ENCODE results near the gene CHRNG.
A peak's percentile ranks its signal among the peaks of the same experiment; 100 is the strongest.

The CHRNG gene

DNA sequence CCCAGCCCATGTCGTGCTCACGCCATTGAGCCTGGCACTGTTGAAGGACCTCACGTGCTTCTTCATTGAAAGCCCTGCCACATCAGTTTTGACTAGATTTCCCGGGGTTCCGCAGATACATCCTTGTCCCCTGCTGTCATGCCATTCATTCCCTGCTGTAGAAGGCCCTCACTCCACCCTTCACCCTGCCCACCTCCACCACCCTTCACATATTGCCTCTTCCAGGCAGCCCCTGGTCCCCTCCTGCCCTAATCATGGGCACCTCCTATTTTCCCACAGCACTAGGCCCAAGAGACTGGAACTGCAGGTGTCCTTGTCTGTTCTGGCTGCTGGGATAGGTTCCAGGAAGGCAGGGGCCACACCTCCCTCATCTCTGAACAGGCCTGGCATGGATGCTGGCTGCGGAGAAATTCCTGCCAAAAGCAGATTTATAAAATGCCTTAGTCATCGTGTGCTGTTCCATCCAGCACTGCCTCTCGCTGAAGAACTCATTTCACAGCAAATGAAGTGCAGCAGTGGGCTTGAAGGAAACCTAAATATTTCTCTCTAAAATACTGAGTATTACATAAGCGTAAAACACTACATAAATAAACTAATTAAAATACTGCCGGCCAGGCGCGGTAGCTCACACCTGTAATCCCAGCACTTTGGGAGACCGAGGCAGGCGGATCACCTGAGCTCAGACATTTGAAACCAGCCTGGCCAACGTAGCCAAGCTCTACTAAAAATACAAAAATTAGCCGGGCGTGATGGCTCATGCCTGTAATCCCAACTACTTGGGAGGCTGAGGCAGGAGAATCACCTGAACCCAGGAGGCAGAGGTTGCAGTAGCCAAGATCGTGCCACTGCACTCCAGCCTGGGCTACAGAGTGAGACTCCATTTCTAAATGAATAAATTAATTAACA lies 49.4 kb downstream of the CHRNG start:
- Histone ChIP-seq H3K4me2 (ENCODE audit: low read length, poor library complexity, severe bottlenecking) (no peak overlapping the region), H2BK5ac (ENCODE audit: low read depth, low read length, poor library complexity, severe bottlenecking) (no peak overlapping the region)

DNA sequence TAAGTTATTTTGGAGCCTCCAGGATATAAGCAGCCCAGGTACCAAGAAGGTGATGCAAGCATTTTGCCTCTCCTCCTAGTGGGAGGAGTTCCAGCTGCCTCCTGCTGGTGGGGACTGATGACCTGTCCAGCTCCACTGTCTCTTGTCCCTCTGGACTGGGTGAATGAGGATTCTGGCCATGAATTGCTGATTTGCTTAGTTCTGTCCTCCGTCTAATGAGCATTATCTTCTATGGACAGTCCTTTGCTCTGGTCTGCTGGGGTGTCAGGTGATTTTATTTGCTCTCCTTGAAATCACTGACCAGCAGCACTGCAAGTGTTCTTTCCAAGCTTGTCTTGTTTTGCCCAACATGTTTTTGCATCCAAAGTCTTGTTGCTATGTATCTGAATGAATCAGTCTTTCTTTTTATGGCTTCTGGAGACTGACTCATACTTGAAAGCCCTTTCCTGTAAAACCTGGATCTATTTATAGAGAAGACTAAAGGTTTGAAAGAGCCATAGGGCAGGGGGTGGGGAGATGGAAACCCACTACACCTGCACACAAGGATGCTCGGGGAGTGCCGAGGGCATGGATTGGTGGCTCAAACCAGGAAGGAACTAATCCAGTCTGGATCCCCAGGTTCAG lies 53.4 kb downstream of the CHRNG start:
- H2BK12ac ChIP-seq (ENCODE audit: low read length in 2 of 2), result no peak overlapping the region
- WGBS, result 87% methylated on average over 3 of the region's 3 CpGs
- H3K27ac ChIP-seq (ENCODE audit: low read length, poor library complexity, severe bottlenecking), result no peak overlapping the region
- H3K4me3 ChIP-seq (ENCODE audit: insufficient read depth in 1 of 2, low read depth in 1 of 2, low read length in 2 of 2), result no peak overlapping the region
- no peak overlapping the region for H2AFZ ChIP-seq (ENCODE audit: low read depth, low read length)
- no peak overlapping the region for H3K4me2 ChIP-seq (ENCODE audit: low read length, poor library complexity, severe bottlenecking)
- H3K79me1 ChIP-seq (replicated peaks; ENCODE audit: low read length, poor library complexity, severe bottlenecking), result no peaks in the 10 kb centered on the region
- H3K14ac ChIP-seq (ENCODE audit: low read length in 2 of 2), result no peak overlapping the region
- H3K9ac ChIP-seq (ENCODE audit: low read length), result peak overlapping the region; percentile 69
- H2AK5ac ChIP-seq (ENCODE audit: low read length, severe bottlenecking), result no peak overlapping the region
- peaks cover 8% of the 10 kb centered on the region for H3K4me1 ChIP-seq (ENCODE audit: control insufficient read depth, insufficient read depth, low read depth, low read length)
- no peak overlapping the region for H3K18ac ChIP-seq (ENCODE audit: low read depth in 1 of 2, low read length in 2 of 2)
- H4K91ac ChIP-seq (ENCODE audit: low read length), result no peak overlapping the region
- no peaks in the 10 kb centered on the region for H3K36me3 ChIP-seq (ENCODE audit: control insufficient read depth in 1 of 2, insufficient read depth in 2 of 2, low read depth in 1 of 2, low read length in 2 of 2)
- peak; percentile 84 for DNase-seq
- no peaks in the 10 kb centered on the region for H3K9me3 ChIP-seq (ENCODE audit: control insufficient read depth, low read length)
- H4K8ac ChIP-seq (ENCODE audit: low read length), result no peak overlapping the region
- H2BK5ac ChIP-seq (ENCODE audit: low read depth, low read length, poor library complexity, severe bottlenecking), result no peak overlapping the region
- H3K4ac ChIP-seq (ENCODE audit: low read depth in 1 of 2, low read length in 2 of 2), result no peak overlapping the region
- H3K23ac ChIP-seq (ENCODE audit: low read length in 2 of 2), result no peak overlapping the region
- no peak overlapping the region for H2BK15ac ChIP-seq (ENCODE audit: low read depth, poor library complexity, severe bottlenecking)
- no peaks in the 10 kb centered on the region for H3K27me3 ChIP-seq (ENCODE audit: control insufficient read depth in 1 of 2, insufficient read depth in 1 of 2, low read length in 2 of 2)
- no peak overlapping the region for H2BK120ac ChIP-seq (ENCODE audit: low read depth, low read length)

More for the DNA sequence above, 49.4 kb downstream of the CHRNG start:
- Histone ChIP-seq H3K14ac (ENCODE audit: low read length in 2 of 2) (no peak overlapping the region), H3K27ac (ENCODE audit: low read length, poor library complexity, severe bottlenecking) (no peak overlapping the region), H3K79me1 (replicated peaks; ENCODE audit: low read length, poor library complexity, severe bottlenecking) (no peaks in the 10 kb centered on the region), H3K23ac (ENCODE audit: low read length in 2 of 2) (no peak overlapping the region), H3K9me3 (ENCODE audit: control insufficient read depth, low read length) (no peaks in the 10 kb centered on the region), H3K18ac (ENCODE audit: low read depth in 1 of 2, low read length in 2 of 2) (no peak overlapping the region), H2BK12ac (ENCODE audit: low read length in 2 of 2) (no peak overlapping the region), H4K91ac (ENCODE audit: low read length) (no peak overlapping the region), H3K9ac (ENCODE audit: low read length) (peak overlapping the region; percentile 70), H2BK15ac (ENCODE audit: low read depth, poor library complexity, severe bottlenecking) (no peak overlapping the region), H4K8ac (ENCODE audit: low read length) (no peak overlapping the region), H2AK5ac (ENCODE audit: low read length, severe bottlenecking) (no peak overlapping the region), H3K27me3 (ENCODE audit: control insufficient read depth in 1 of 2, insufficient read depth in 1 of 2, low read length in 2 of 2) (no peaks in the 10 kb centered on the region), H3K4me3 (ENCODE audit: insufficient read depth in 1 of 2, low read depth in 1 of 2, low read length in 2 of 2) (no peak overlapping the region), H2BK120ac (ENCODE audit: low read depth, low read length) (no peak overlapping the region), H2AFZ (ENCODE audit: low read depth, low read length) (no peak overlapping the region), H3K4ac (ENCODE audit: low read depth in 1 of 2, low read length in 2 of 2) (no peak overlapping the region), H3K4me1 (ENCODE audit: control insufficient read depth, insufficient read depth, low read depth, low read length) (peaks cover 8% of the 10 kb centered on the region), H3K36me3 (ENCODE audit: control insufficient read depth in 1 of 2, insufficient read depth in 2 of 2, low read depth in 1 of 2, low read length in 2 of 2) (peaks cover 4 to 8% of the 10 kb centered on the region in 2 experiments)
- no peak for DNase-seq
- 92% methylated on average over 17 of the region's 18 CpGs for WGBS

GRCh38 chr2:232593982-232594381 lies 54.5 kb downstream of the CHRNG start:
- H3K18ac ChIP-seq (ENCODE audit: low read depth in 1 of 2, low read length in 2 of 2), result no peak overlapping the region
- H3K4me3 ChIP-seq (ENCODE audit: insufficient read depth in 1 of 2, low read depth in 1 of 2, low read length in 2 of 2), result no peak overlapping the region
- no peaks in the 10 kb centered on the region for H3K27me3 ChIP-seq (ENCODE audit: control insufficient read depth in 1 of 2, insufficient read depth in 1 of 2, low read length in 2 of 2)
- H2BK15ac ChIP-seq (ENCODE audit: low read depth, poor library complexity, severe bottlenecking), result no peak overlapping the region
- H4K8ac ChIP-seq (ENCODE audit: low read length), result no peak overlapping the region
- H3K4me2 ChIP-seq (ENCODE audit: low read length, poor library complexity, severe bottlenecking), result no peak overlapping the region
- H2AK5ac ChIP-seq (ENCODE audit: low read length, severe bottlenecking), result no peak overlapping the region
- no peak overlapping the region for H3K14ac ChIP-seq (ENCODE audit: low read length in 2 of 2)
- 84% methylated on average over 6 of the region's 7 CpGs for WGBS
- no peak overlapping the region for H3K23ac ChIP-seq (ENCODE audit: low read length in 2 of 2)
- no peaks in the 10 kb centered on the region for H3K9me3 ChIP-seq (ENCODE audit: control insufficient read depth, low read length)
- no peak overlapping the region for H2BK5ac ChIP-seq (ENCODE audit: low read depth, low read length, poor library complexity, severe bottlenecking)
- no peak overlapping the region for H2BK120ac ChIP-seq (ENCODE audit: low read depth, low read length)
- no peak overlapping the region for H2AFZ ChIP-seq (ENCODE audit: low read depth, low read length)
- no peaks in the 10 kb centered on the region for H3K36me3 ChIP-seq (ENCODE audit: control insufficient read depth in 1 of 2, insufficient read depth in 2 of 2, low read depth in 1 of 2, low read length in 2 of 2)
- peaks cover 8% of the 10 kb centered on the region for H3K4me1 ChIP-seq (ENCODE audit: control insufficient read depth, insufficient read depth, low read depth, low read length)
- DNase-seq, result no peak
- no peak overlapping the region for H4K91ac ChIP-seq (ENCODE audit: low read length)
- no peak overlapping the region for H3K9ac ChIP-seq (ENCODE audit: low read length)
- H3K27ac ChIP-seq (ENCODE audit: low read length, poor library complexity, severe bottlenecking), result no peak overlapping the region
- no peaks in the 10 kb centered on the region for H3K79me1 ChIP-seq (replicated peaks; ENCODE audit: low read length, poor library complexity, severe bottlenecking)
- H3K4ac ChIP-seq (ENCODE audit: low read depth in 1 of 2, low read length in 2 of 2), result no peak overlapping the region
- no peak overlapping the region for H2BK12ac ChIP-seq (ENCODE audit: low read length in 2 of 2)

All from mesenchymal stem cell (in vitro differentiated cells and primary cell).